Caco-2 (cell line): ENCODE data around the gene NTN1. TPM values are rescaled to one million over a fixed set of nuclear protein-coding genes. Genes with fewer than 3 reads are reported as not detected.

ENCODE experiments used
- BruUV-seq: library from RNA; stranded (reverse); fragments of 400-500 nt; replicated peaks from 2 replicates; lab custom pipeline; 2021; lab: Mats Ljungman, UMichigan
- CTCF ChIA-PET: fragments of 300-600 bp; sonication (Branson Sonifier 250); formaldehyde crosslinking; loops from one replicate; lab custom pipeline; 2022; ENCODE audit warnings: antibody characterized with exemption; lab: Charles Lee
- POLR2A ChIA-PET: fragments of 300-600 bp; sonication (Branson Sonifier 250); formaldehyde crosslinking; loops from one replicate; lab custom pipeline; 2022; ENCODE audit warnings: antibody characterized with exemption; lab: Charles Lee
- DNase-seq, 2 experiments: peaks; one replicate each; pipeline versions ENCODE4 v3.0.0 to v3.0.0-alpha.2; 2020 to 2022
- H3K27me3 ChIP-seq: replicated peaks from 2 replicates; pipeline ENCODE4 v1.6.0; 2011; ENCODE audit warnings: low read length; ENCODE audit not compliant: control insufficient read depth, insufficient read depth
- H3K36me3 ChIP-seq: 2 replicates; pipeline ENCODE4 v1.5.1; 2011; ENCODE audit warnings: low read length; ENCODE audit not compliant: control insufficient read depth, insufficient read depth
- H3K4me1 ChIP-seq: fragments of 250-450 bp; sonication (Bioruptor Pico); 2 replicates; pipeline ENCODE4 v1.5.1; 2020; ENCODE audit warnings: mild to moderate bottlenecking
- H3K4me3 ChIP-seq: 2 replicates; pipeline ENCODE4 v1.5.1; 2011; ENCODE audit warnings: low read depth, mild to moderate bottlenecking, control low read depth, low read length
- H3K9me3 ChIP-seq: fragments of 250-450 bp; sonication (Bioruptor Pico); 2 replicates; pipeline ENCODE4 v1.5.1; 2020; ENCODE audit warnings: mild to moderate bottlenecking, moderate library complexity
- H3K27ac Mint-ChIP-seq: one replicate; pipeline ENCODE4 v1.8.0; 2022; ENCODE audit warnings: mixed read lengths; ENCODE audit not compliant: unreplicated experiment
- H3K27me3 Mint-ChIP-seq: one replicate; pipeline ENCODE4 v1.8.0; 2022; ENCODE audit warnings: mixed read lengths; ENCODE audit not compliant: insufficient read depth, unreplicated experiment
- H3K36me3 Mint-ChIP-seq: one replicate; pipeline ENCODE4 v1.8.0; 2022; ENCODE audit warnings: mild to moderate bottlenecking, mixed read lengths; ENCODE audit not compliant: insufficient read depth, unreplicated experiment
- H3K4me1 Mint-ChIP-seq: one replicate; pipeline ENCODE4 v1.8.0; 2022; ENCODE audit warnings: low read depth, mixed read lengths; ENCODE audit not compliant: unreplicated experiment
- H3K4me3 Mint-ChIP-seq: one replicate; pipeline ENCODE4 v1.8.0; 2022; ENCODE audit warnings: mild to moderate bottlenecking, moderate library complexity, mixed read lengths; ENCODE audit not compliant: unreplicated experiment
- H3K9me3 Mint-ChIP-seq: one replicate; pipeline ENCODE4 v1.8.0; 2022; ENCODE audit warnings: mixed read lengths; ENCODE audit not compliant: unreplicated experiment
- CTCF ChIP-seq, 2 experiments: fragments of 200-600 bp in 1 of 2; IDR thresholded peaks; 1 replicate in 1 of 2; 2 replicates in 1 of 2; pipeline versions ENCODE4 v1.5.1 to v1.8.0; 2011 to 2022; ENCODE audit warnings: antibody characterized with exemption in 1 of 2, control low read depth in 1 of 2, inconsistent platforms in 1 of 2, low read depth in 1 of 2, low read length in 1 of 2, mild to moderate bottlenecking in 1 of 2, moderate library complexity in 1 of 2; ENCODE audit not compliant: insufficient read depth in 1 of 2, severe bottlenecking in 1 of 2, unreplicated experiment in 1 of 2
- intact Hi-C: fragments of 100-400 bp; cut with micrococcal nuclease; formaldehyde crosslinking; loops from one replicate; pipeline ENCODE4 v1.10.0; 2022; ENCODE audit not compliant: unreplicated experiment
- total RNA-seq: library from RNA; stranded (reverse); gene quantifications from 2 replicates; pipeline ENCODE4 v1.2.3, GENCODE V29; 2022

NTN1 gene
- total RNA-seq, 1 experiment from 2014 or later = 0.88 TPM

- H3K9me3 Mint-ChIP-seq = no peaks in the 10 kb centered on the region
- POLR2A ChIA-PET = no interaction called here
- no TSS peak for BruUV-seq
- Histone ChIP-seq H3K4me3 (no peak overlapping the region), H3K36me3 (no peaks in the 10 kb centered on the region), H3K27me3 (no peaks in the 10 kb centered on the region), H3K9me3 (no peaks in the 10 kb centered on the region), H3K4me1 (no peaks in the 10 kb centered on the region)
- H3K27me3 Mint-ChIP-seq = no peaks in the 10 kb centered on the region
- DNase-seq = no peak
- no peak for TF ChIP-seq CTCF (IDR thresholded peaks at IDR 0.05; ENCODE audit: insufficient read depth in 1 of 2, low read depth in 1 of 2, low read length in 1 of 2, severe bottlenecking in 1 of 2, unreplicated experiment in 1 of 2)
- intact Hi-C loops = no loop called here
- H3K4me1 Mint-ChIP-seq = no peaks in the 10 kb centered on the region
- H3K27ac Mint-ChIP-seq = no peak overlapping the region
- H3K4me3 Mint-ChIP-seq = no peak overlapping the region
- no peaks in the 10 kb centered on the region for H3K36me3 Mint-ChIP-seq
- CTCF ChIA-PET = no interaction called here
Measured at GRCh38 chr17:9270921-9271320, 249.6 kb downstream of the NTN1 start.

DNA sequence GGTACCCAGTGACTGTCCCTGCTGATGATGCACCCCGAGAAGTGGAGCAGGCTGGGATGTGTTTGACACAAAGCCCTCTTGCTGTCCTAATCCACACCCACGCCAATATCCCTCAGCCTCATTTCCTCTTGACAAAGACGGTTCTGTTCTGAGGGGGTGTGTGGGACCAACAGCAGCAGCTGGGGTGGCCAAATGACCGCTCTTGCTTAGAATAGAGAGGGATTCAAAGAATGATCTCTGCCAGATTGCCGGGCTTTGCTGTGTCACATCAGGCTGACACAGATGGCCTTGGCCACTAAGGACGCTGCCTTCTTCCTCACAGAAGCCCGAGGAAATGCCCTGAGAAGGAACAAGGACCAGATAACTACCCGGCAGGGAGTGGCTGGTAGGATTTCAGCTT, 250.7 kb downstream of the NTN1 start:
- H3K4me1 Mint-ChIP-seq = no peaks in the 10 kb centered on the region
- no peaks in the 10 kb centered on the region for H3K36me3 ChIP-seq
- H3K9me3 ChIP-seq = no peaks in the 10 kb centered on the region
- H3K27me3 ChIP-seq = no peaks in the 10 kb centered on the region
- no peak overlapping the region for H3K27ac Mint-ChIP-seq
- H3K27me3 Mint-ChIP-seq = no peaks in the 10 kb centered on the region
- H3K4me3 Mint-ChIP-seq = no peak overlapping the region
- intact Hi-C loops = no loop called here
- no peak for DNase-seq
- H3K36me3 Mint-ChIP-seq = no peaks in the 10 kb centered on the region
- no peak overlapping the region for H3K4me3 ChIP-seq
- BruUV-seq = no TSS peak
- H3K4me1 ChIP-seq = no peaks in the 10 kb centered on the region
- POLR2A ChIA-PET = no interaction called here
- CTCF ChIA-PET = no interaction called here
- no peaks in the 10 kb centered on the region for H3K9me3 Mint-ChIP-seq
- no peak for TF ChIP-seq CTCF (IDR thresholded peaks at IDR 0.05; ENCODE audit: insufficient read depth in 1 of 2, low read depth in 1 of 2, low read length in 1 of 2, severe bottlenecking in 1 of 2, unreplicated experiment in 1 of 2)

DNA sequence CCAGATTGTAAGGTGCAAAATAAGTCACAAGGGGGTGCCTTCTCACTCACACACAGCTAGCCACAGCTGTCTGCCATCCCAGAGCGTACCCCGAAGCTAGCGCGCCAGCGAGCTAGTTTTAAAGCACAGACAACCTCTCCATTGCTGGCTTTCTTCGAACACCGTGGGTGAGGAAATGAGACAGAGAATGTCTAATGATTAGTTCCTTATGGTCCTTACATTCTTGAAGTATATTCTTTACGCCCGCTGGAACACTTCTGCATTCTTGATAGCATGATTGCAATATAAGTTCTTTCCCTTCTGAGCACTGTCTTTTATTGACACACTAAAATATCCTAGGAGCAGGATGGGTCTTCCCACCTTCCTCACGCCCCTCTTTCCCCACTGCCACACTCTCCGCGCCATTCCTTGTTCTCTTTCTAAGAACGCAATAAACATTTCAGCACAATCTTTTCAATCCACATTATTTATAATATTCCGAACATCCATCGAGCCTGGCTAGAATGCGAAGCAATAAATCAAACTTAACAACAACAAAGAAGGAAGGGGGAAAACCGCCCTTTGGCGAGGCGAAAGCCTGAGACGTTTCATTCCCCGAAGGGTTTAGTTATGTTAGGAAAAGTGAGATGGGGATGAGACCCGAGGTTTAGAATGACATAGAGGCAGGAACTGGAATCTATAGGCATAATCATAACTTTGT, 251.3 kb downstream of the NTN1 start:
- H3K36me3 ChIP-seq = no peaks in the 10 kb centered on the region
- intact Hi-C loops = no loop called here
- no peaks in the 10 kb centered on the region for H3K9me3 ChIP-seq
- no TSS peak for BruUV-seq
- DNase-seq = no peak
- Mint-ChIP-seq H3K4me3 (no peak overlapping the region), H3K36me3 (no peaks in the 10 kb centered on the region), H3K27ac (no peak overlapping the region), H3K4me1 (no peaks in the 10 kb centered on the region), H3K9me3 (no peaks in the 10 kb centered on the region), H3K27me3 (no peaks in the 10 kb centered on the region)
- H3K27me3 ChIP-seq = no peaks in the 10 kb centered on the region
- CTCF ChIA-PET = no interaction called here
- POLR2A ChIA-PET = no interaction called here
- H3K4me3 ChIP-seq = no peak overlapping the region
- H3K4me1 ChIP-seq = no peaks in the 10 kb centered on the region
- TF ChIP-seq CTCF (IDR thresholded peaks at IDR 0.05; ENCODE audit: insufficient read depth in 1 of 2, low read depth in 1 of 2, low read length in 1 of 2, severe bottlenecking in 1 of 2, unreplicated experiment in 1 of 2) = no peak
